Mammary epithelial cell (primary cell): ENCODE data around the gene ACAP2.

Experiments used
- CTCF ChIP-seq, 2 donors: IDR thresholded peaks in 1 of 2; conservative IDR thresholded peaks in 1 of 2; 2 replicates each; pipeline ENCODE4 v1.5.1; 2011 to 2012; ENCODE audit warnings: inconsistent platforms in 2 of 2, low read length in 2 of 2, mild to moderate bottlenecking in 2 of 2, control low read depth in 1 of 2, low read depth in 1 of 2; ENCODE audit not compliant: insufficient read depth in 1 of 2; ENCODE audit errors: extremely low read depth in 1 of 2
- EZH2 ChIP-seq: IDR thresholded peaks from 2 replicates; pipeline ENCODE4 v1.6.1; 2012; ENCODE audit warnings: low read length, inconsistent platforms, borderline replicate concordance

- TF ChIP-seq CTCF (conservative IDR thresholded peaks at IDR 0.05 in 1 of 2, IDR thresholded peaks at IDR 0.05 in 1 of 2; ENCODE audit: extremely low read depth in 1 of 2, insufficient read depth in 1 of 2, low read depth in 1 of 2, low read length in 2 of 2) (no peak), EZH2 (no peak)
Measured at GRCh38 chr3:195285372-195285771, 157.4 kb downstream of the ACAP2 start.
